ENCODE data around the gene CASP10.

Gene CASP10

DNA sequence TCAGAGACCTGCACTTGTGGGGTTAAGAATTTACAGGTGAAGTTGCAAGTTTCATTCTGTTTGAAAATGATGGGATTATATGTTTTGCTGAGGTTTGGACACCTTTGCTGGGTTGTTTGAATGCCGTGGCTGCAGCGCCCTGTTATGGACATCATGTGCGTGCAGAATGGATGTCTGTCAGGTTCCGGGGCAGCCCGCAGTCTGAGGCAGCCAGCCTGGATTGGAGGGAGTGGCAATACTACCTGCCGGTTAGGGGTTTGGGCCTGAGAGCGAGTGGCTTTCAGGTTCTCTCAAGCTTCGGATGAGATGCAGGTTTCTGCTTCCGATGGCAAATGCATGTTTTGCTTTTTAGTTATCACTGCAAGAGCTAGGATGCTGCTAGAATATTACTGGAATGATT, 78.5 kb downstream of the CASP10 start:
- DNase-seq: no peak

DNA sequence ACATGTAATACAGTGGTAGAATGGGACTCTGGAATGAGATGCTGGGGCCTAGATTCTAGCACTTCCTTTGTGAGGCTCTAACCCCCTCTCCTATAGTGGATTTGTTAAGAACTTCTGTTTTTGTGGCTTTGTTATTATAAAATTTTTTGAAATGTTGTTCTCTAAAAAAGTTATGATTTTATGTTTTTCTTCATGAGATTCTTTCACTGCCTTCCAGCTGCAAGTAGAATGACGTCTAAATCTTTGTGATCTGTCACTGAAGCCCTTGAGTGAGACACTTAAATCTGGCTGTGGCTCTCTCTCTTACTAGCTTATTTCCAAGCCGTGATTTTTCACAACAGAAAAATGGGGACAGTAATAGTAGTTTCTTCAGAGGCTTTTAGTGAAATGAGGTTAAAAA, 79.0 kb downstream of the CASP10 start:
- no peak for DNase-seq

DNA sequence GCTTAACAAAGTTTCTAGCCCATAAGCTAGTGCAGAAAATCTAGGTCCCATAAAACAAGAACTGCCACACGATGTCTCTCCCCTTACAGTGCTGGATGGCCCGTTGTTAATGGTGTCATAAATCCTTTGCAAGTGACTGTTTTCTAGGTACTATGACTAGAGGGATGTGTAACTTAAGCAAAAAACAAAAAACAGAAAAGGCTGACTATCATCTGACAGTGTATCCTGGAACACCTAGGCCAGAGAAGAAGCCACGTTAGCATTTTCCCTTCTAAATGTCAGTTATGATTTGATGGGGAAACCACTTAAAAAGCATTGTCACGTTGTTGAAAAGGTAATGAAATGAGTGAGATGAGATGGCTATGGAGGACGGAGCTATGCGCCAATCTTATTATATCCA, 79.8 kb downstream of the CASP10 start:
- no peak for DNase-seq

DNA sequence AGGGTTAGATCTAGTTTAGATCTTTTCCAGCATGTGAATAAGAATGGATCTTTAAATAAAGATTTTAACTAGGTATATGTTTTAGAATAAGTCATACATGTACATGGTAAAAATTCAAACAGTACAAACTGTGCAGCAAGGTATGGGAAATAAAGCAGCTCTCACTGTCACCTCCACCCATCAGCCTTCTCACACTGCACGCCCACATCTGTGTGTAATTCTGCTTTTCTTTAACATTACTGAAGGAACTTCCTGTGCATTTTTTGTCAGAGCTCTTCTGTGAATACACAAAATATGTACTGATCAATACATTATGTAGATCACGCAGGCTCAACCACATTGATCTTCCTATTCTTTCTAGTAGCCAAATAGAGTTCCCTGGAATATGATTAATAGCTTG, 80.8 kb downstream of the CASP10 start:
- DNase-seq: no peak

DNA sequence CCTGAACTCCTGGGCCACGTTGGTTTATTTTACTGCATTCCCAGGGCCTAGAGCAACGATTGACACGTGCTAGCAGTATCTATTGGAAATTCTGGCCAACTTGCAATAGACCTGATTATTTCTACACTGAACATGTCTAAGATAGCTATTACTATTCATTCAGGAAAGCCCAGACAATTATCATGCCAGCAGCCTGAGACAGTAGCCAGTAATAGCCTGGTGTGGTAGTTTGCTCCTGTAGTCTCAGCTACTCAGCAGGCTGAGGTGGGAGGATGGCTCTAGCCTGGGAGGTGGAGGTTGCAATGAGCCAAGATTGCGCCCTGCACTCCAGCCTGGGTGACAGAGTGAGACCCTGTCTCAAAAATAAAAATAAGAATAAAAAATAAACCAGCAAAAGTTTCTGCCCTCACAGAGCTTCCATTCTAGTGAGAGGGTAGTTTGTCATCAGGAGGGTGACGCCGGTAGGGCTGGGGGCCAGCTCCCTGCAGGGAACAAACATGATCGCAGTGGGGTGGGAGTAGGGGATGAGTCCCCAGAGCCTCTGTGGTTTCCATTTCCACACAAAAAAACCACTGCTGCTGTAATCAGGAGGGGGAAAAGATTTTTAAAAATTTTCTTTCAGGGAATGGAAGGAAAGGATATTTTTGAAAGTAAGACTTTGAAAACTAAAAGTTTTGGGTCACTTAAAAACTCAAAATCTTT, 81.7 kb downstream of the CASP10 start:
- DNase-seq: no peak

DNA sequence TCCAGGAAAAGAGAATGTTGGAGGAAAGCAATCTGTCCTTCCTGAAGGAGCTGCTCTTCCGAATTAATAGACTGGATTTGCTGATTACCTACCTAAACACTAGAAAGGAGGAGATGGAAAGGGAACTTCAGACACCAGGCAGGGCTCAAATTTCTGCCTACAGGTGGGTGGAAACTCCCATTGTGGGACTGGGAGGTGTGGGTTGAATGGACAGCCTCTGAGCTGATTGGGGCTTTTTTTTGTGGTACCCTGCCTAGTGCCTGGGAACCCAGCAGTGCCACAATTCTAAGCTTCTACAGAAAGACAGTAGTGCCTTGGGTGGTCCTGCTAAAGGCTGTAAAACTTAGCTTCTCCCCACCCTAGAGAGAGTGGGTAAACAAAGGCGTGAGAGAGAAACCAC, 83.7 kb downstream of the CASP10 start:
- no peak for DNase-seq

DNA sequence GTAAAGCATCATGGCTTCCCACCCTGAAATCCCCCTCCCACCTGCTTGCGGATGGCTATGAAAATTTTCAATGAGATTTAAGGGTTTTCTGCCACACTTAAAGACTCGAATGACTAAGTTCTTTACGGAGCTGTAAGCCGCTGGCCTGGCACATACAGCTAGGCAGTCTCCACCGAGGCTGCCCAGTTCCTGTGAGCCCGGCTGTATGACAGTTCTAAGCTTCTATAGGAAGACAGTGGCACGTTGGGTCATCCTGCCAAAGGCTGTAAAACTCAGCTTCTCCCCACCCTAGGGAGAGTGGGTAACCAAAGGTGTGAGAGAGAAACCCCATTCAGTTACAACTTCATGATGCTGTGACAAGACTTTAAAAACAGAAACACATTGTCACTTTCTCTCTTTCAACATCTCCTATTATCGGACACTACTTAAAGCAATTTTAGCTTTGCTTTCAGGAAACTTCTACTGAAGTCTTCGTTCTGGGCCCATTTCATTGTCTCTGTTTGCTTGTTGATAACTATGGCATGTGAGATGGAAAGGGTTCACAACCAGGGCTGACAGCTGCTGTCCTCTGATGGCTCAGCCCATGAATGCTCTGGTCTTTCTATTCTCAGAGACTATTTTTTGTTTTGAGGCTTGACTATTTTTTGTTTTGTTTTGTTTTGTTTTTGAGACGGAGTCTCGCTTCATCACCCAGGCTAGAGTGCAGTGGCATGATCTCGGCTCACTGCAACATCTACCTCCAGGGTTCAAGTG, 84.5 kb downstream of the CASP10 start:
- DNase-seq: no peak

DNA sequence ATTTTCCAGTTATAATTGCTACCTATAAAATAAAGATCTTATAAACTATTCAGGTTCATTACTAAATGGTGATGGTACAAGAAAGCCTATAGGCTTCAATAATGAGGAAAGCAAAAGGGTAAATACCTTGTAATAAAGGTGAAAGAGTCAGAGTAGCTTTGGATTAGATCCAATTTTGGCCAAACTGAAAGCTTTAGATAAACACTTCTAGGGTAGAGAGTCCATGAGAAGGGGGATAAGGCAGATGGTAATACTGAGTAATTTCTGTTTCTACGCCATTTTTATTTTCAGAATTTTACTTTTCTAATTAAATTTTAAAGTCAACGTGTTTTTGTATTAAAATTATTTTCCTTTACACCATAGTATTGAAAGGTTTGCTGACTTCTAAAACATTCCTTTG, 86.8 kb downstream of the CASP10 start:
- DNase-seq: no peak

DNA sequence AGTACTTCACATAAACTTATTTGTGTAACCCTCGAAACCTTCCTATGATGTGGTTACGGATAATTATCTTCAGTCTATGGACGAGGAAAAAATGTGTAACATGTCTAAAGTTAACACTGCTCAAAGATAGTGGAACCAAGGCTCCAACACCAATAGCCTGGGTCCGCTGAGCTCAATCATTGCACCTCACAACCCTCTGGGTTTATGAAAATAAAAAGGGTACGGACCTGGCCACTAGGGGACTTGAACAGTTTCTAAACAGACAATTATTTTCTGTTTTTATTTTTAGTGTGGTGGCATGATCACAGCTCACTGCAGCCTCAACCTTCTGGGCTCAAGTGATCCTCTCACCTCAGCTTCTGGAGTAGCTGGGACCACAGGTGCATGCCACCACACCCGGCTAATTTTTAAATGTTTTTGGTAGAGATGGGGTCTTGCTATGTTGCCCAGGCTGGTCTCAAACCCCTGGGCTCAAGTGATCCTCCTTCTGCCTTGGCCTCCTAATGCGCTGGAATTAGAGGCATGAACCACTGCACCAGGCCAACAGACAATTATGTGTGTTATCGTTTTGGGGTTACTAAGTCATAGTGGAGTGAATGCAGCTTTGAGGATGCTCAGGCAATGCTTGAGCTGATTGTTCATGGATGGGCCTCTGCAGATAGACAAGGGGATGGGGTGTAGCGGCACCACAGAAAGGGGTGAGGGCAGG, 87.5 kb downstream of the CASP10 start:
- DNase-seq: no peak

DNA sequence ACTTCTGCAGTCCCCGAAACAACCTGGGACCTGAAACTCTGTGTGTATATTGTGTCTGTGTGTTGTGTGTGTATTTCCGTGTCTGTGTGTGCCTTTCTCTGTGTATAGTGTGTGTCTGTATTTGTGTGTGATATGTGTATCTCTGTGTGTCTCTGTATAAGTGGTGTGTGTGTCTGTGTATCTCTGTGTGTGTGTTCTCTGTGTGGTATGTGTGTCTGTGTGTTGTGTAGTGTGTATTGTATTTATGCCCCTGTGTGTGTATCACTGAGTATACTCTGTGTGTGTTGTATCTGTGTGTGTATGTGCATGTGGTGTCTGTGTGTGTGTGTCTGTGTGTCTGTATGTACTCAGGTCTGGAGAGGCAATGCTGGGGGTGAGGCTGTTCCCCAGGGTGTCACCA, 89.0 kb downstream of the CASP10 start:
- DNase-seq: no peak

DNA sequence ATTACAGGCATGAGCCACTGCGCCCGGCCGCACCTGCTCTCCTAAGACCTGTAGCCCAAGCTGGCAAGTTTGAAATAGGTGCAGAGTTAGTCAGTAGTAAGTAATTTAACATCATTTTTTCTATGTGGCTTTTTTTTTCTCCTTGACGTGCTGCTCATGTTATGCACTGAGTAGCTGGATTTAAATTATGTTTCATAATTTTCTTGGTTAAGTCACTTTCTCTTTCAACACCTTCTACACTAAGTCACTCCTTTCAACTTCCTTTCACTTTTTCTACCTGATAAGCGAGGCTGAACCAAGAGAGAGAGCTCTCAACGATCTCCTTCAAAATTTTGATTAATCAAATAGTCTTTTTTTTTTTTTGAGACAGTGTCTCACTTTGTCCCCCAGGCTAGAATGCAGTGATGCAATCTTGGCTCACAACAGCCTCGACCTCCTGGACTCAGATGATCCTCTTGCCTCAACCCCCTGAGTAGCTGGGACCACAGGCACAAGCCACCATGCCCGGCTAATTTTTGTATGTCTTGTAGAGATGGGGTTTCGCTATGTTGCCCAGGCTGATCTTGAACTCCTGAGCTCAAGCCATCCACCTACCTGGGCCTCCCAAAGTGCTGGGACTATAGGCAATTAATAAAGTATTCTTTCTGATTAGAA, 90.5 kb downstream of the CASP10 start:
- DNase-seq: no peak

DNA sequence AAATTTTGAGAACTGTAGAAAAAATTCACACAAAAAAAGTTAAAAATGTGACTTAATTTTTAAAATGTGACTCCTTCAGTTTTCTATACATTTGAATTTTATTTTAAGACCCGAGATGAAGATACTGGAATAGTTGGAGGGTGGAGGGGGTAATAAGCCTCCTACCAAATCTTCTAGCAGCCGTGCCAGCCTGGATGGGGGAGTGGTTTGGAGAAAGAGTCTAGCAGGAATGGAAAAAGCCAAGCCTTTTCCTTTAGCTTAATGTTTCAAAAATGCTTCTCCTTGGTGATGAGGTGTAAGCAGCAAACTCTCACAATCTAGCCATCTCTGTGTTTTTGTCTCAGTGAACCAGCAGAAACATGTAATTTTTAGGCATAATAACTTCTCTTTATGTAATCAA, 92.1 kb downstream of the CASP10 start:
- DNase-seq: no peak

DNA sequence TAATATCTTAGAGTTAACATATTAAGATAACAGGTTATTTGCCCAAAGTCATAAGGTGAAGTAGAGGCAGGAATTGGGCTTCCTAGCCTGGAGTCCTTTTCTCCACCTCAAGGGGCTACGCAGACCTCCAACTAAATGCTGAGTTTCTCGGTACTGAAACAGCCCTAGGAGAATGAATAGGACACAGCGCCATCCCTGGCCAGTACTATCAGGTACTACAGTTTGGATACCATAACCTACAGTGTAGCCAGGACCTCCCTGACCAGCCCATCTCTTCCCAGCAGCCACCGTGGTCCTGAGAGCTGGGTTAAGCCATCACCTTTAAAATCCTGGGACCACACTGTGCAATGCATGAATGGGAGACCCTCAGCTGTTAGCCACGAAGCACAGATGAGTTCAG, 93.0 kb downstream of the CASP10 start:
- DNase-seq: no peak

DNA sequence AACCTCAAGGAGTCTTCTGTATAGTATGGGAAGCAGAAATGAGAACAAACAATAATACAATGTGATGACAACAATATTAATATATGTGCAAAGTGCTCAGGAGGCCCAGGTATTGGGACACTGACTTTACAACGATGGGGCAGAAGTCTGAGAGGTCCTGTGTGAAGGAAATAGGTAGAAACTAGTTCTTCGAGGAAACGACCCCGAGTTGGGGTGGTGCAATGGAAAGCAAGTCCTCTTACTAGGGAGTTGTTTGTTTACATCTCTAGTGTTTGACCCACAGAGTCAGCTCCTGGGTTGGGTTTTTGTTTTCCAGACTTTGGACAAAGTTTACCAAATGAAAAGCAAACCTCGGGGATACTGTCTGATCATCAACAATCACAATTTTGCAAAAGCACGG, 93.6 kb downstream of the CASP10 start:
- no peak for DNase-seq
